Spleen (tissue), 7 donors: ENCODE data around the gene PRRG1.

ENCODE experiments used
- CTCF ChIP-seq, 11 experiments: fragments of 200-600 bp in 7 of 11; fragments of 450-650 bp in 4 of 11; sonication (generic) in 4 of 11; IDR thresholded peaks in 8 of 11; conservative IDR thresholded peaks in 3 of 11; 1 replicate in 7 of 11; 2 replicates in 4 of 11; pipeline versions ENCODE4 v1.4.0 to v1.8.0; 2016 to 2021; ENCODE audit warnings: antibody characterized with exemption in 11 of 11, inconsistent platforms in 4 of 11, mild to moderate bottlenecking in 1 of 11
- POLR2A ChIP-seq, 3 donors: fragments of 450-650 bp; IDR thresholded peaks; one replicate each; pipeline ENCODE4 v1.5.1; 2017; ENCODE audit warnings: antibody characterized with exemption in 3 of 3, mild to moderate bottlenecking in 1 of 3
- POLR2AphosphoS5 ChIP-seq, 3 donors: sonication (generic); formaldehyde crosslinking; IDR thresholded peaks; one replicate each; pipeline ENCODE4 v1.5.1; 2017; ENCODE audit warnings: antibody characterized with exemption in 3 of 3
- donor health status: DM: no; HTN: no; CAD: no; lungs with moderate emphysema.
- donor health status: DM: no; HTN: no; CAD: no.
- donor health status: DM: no; HTN: no; CAD: no.

- TF ChIP-seq CTCF (IDR thresholded peaks at IDR 0.05 in 8 of 11, conservative IDR thresholded peaks at IDR 0.05 in 3 of 11) = no peak
- no peak for TF ChIP-seq POLR2AphosphoS5 (IDR thresholded peaks at IDR 0.05)
- no peak for TF ChIP-seq POLR2A (IDR thresholded peaks at IDR 0.05)
Measured at GRCh38 chrX:37320541-37321203, 28.5 kb upstream of the PRRG1 start.
